SIG-M5 treated with dmso at 0.1 percent for 504 hours (cell line): ENCODE data around the gene DSCAM.

Experiments used
- DNase-seq: peaks from one replicate; lab custom pipeline; 2025; ENCODE audit not compliant: unreplicated experiment; lab: John Stamatoyannopoulos, UW

DSCAM gene

GRCh38 chr21:40143822-40144525, 703.0 kb downstream of the DSCAM start:
- DNase-seq = peak; percentile 42

GRCh38 chr21:40141621-40142020, 705.3 kb downstream of the DSCAM start:
- DNase-seq = no peak

- no peak for DNase-seq
Observed at GRCh38 chr21:40140675-40141074, 706.3 kb downstream of the DSCAM start.

GRCh38 chr21:40139636-40140035, 707.3 kb downstream of the DSCAM start:
- no peak for DNase-seq

GRCh38 chr21:40136571-40136970, 710.4 kb downstream of the DSCAM start:
- no peak for DNase-seq

- DNase-seq = no peak
Observed at GRCh38 chr21:40134731-40135492, 712.0 kb downstream of the DSCAM start.

- no peak for DNase-seq
Observed at GRCh38 chr21:40130476-40130875, 716.5 kb downstream of the DSCAM start.

- DNase-seq = no peak
Observed at GRCh38 chr21:40129809-40130208, 717.1 kb downstream of the DSCAM start.

GRCh38 chr21:40128891-40129290, 718.1 kb downstream of the DSCAM start:
- DNase-seq = no peak

GRCh38 chr21:40120940-40121575, 725.9 kb downstream of the DSCAM start:
- peak; percentile 16 for DNase-seq

- DNase-seq = peak; percentile 11
Observed at GRCh38 chr21:40118527-40118926, 728.4 kb downstream of the DSCAM start.

- no peak for DNase-seq
Observed at GRCh38 chr21:40117236-40117635, 729.7 kb downstream of the DSCAM start.

- DNase-seq = no peak
Observed at GRCh38 chr21:40115775-40116174, 731.2 kb downstream of the DSCAM start.

- DNase-seq = no peak
Observed at GRCh38 chr21:40102682-40103081, 744.3 kb downstream of the DSCAM start.

GRCh38 chr21:40099809-40100208, 747.1 kb downstream of the DSCAM start:
- DNase-seq = no peak

- DNase-seq = no peak
Observed at GRCh38 chr21:40095477-40095876, 751.5 kb downstream of the DSCAM start.

- DNase-seq = no peak
Observed at GRCh38 chr21:40080385-40080784, 766.6 kb downstream of the DSCAM start.

- no peak for DNase-seq
Observed at GRCh38 chr21:40074710-40075109, 772.2 kb downstream of the DSCAM start.

GRCh38 chr21:40074198-40074597, 772.8 kb downstream of the DSCAM start:
- no peak for DNase-seq

- no peak for DNase-seq
Observed at GRCh38 chr21:40073642-40074041, 773.3 kb downstream of the DSCAM start.

GRCh38 chr21:40070871-40071270, 776.1 kb downstream of the DSCAM start:
- DNase-seq = peak; percentile 65

- DNase-seq = no peak
Observed at GRCh38 chr21:40067751-40068150, 779.2 kb downstream of the DSCAM start.
